HT1080 (cell line): ENCODE data around the gene ZBTB7C. TPM values are rescaled to one million over a fixed set of nuclear protein-coding genes. Genes with fewer than 3 reads are reported as not detected.

ENCODE experiments used
- DNase-seq: peaks from one replicate; pipeline ENCODE4 v3.0.0-alpha.2; 2015; ENCODE audit warnings: low read depth
- small RNA-seq: library from RNA; depleted of rRNA; stranded (forward); fragments of <200 nt; gene quantifications from one replicate; pipeline ENCODE3, GENCODE V24; 2014
- total RNA-seq: library from RNA; depleted of rRNA; stranded (reverse); fragments of >200 nt; shearing (Covaris generic); gene quantifications from 2 replicates; pipeline ENCODE4 v1.2.3, GENCODE V29; 2014; rRNA removed

Gene ZBTB7C
- total RNA-seq, 1 experiment from 2014 or later: 0.05 TPM

GRCh38 chr18:47979611-47980200 lies 429.5 kb downstream of the ZBTB7C start:
- no peak for DNase-seq

DNA sequence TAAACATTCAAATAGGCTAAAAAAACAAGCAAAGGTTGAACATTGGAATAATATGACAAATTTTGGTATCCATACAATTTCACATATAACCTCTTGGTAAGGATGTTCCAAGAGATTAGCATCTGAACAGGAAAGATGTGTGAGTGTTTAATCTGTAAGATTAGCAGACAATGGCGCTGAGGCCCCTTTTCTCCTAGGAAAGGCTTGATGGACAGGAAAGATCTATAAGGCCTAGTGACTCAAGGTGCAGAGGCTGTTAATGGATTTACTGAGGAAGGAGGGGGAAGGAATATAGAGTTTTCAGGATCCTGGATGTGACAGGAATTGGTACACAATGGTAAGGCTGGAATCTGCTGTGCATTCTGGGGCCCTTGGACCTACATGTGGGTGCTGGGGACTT lies 430.6 kb downstream of the ZBTB7C start:
- no peak for DNase-seq

DNA sequence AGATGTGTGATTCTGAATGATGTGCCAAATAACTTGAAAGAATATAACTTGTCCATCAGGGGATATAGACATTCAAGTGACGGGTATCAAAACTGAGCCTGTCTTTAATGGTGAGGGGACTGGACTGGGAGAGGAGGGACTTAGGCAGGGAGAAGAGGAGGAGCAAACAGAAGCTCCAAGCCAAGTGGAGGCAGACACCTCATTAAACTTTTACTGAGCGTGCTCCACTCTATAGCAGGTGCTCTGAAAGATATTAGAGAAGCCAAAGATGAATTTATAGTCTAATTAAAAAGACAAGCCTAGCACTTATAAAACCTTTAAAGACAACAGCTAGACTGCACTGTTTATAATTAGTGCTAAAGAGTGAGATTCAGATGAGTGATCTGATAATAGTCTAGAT lies 431.0 kb downstream of the ZBTB7C start:
- DNase-seq: no peak

Small RNAs within 50 kb of the gene (small RNA-seq; reads per million reads assigned to genes)
- gene RNU6-708P: not detected

Other genes with a start within 250 kb of the ZBTB7C start
- 18.9 and 19.8 TPM in 2 replicates for gene CTIF, start 129.6 kb upstream of the ZBTB7C start, total RNA-seq